GM23248 (cell line): ENCODE measurements around the gene SHMT1. TPM values are rescaled to one million over a fixed set of nuclear protein-coding genes. Genes with fewer than 3 reads are reported as not detected.

Experiments
- DNase-seq: peaks from one replicate; pipeline ENCODE4 v3.0.0-alpha.2; 2015
- H2AFZ ChIP-seq: fragments of 200-600 bp; sonication (generic); 2 replicates; pipeline ENCODE4 v1.6.1; 2016; ENCODE audit warnings: antibody characterized with exemption
- H3F3A ChIP-seq: fragments of 200-600 bp; sonication (generic); 2 replicates; pipeline ENCODE4 v1.6.1; 2016; ENCODE audit warnings: mild to moderate bottlenecking, antibody characterized with exemption, mixed run types; ENCODE audit not compliant: insufficient read depth
- H3K27ac ChIP-seq: fragments of 200-600 bp; sonication (generic); 2 replicates; pipeline ENCODE4 v1.5.1; 2016; ENCODE audit warnings: mild to moderate bottlenecking
- H3K27me3 ChIP-seq: fragments of 200-600 bp; sonication (generic); replicated peaks from 2 replicates; pipeline ENCODE4 v1.6.1; 2016; ENCODE audit warnings: mild to moderate bottlenecking; ENCODE audit not compliant: insufficient read depth
- H3K36me3 ChIP-seq: fragments of 200-600 bp; sonication (generic); 2 replicates; pipeline ENCODE4 v1.6.1; 2016; ENCODE audit warnings: low read depth, mild to moderate bottlenecking
- H3K4me1 ChIP-seq: fragments of 200-600 bp; sonication (generic); 2 replicates; pipeline ENCODE4 v1.6.1; 2016; ENCODE audit warnings: mild to moderate bottlenecking; ENCODE audit not compliant: insufficient read depth
- H3K4me2 ChIP-seq: fragments of 200-600 bp; sonication (generic); one replicate; pipeline ENCODE4 v1.6.1; 2016; ENCODE audit warnings: mild to moderate bottlenecking; ENCODE audit not compliant: unreplicated experiment
- H3K4me3 ChIP-seq: fragments of 200-600 bp; sonication (generic); 2 replicates; pipeline ENCODE4 v1.5.1; 2016; ENCODE audit warnings: mild to moderate bottlenecking
- H3K79me2 ChIP-seq: fragments of 200-600 bp; sonication (generic); 2 replicates; pipeline ENCODE4 v1.6.1; 2016; ENCODE audit warnings: mild to moderate bottlenecking; ENCODE audit not compliant: insufficient read depth
- H3K9ac ChIP-seq: fragments of 200-600 bp; sonication (generic); 2 replicates; pipeline ENCODE4 v1.6.1; 2016; ENCODE audit warnings: mild to moderate bottlenecking
- H3K9me2 ChIP-seq: fragments of 200-600 bp; sonication (generic); 2 replicates; pipeline ENCODE4 v1.6.1; 2016; ENCODE audit warnings: mixed run types, mild to moderate bottlenecking, moderate library complexity; ENCODE audit not compliant: insufficient read depth
- H3K9me3 ChIP-seq: fragments of 200-600 bp; sonication (generic); one replicate; pipeline ENCODE4 v1.6.1; 2017; ENCODE audit warnings: low read depth
- H4K20me1 ChIP-seq: fragments of 200-600 bp; sonication (generic); 2 replicates; pipeline ENCODE4 v1.6.0; 2016; ENCODE audit not compliant: insufficient read depth
- EZH2 ChIP-seq: fragments of 200-600 bp; sonication (generic); IDR thresholded peaks from 2 replicates; pipeline ENCODE4 v1.6.1; 2018; ENCODE audit warnings: antibody characterized with exemption, mild to moderate bottlenecking; ENCODE audit not compliant: insufficient read depth, poor library complexity, severe bottlenecking
- EZH2phosphoT487 ChIP-seq: fragments of 200-600 bp; sonication (generic); IDR thresholded peaks from 2 replicates; pipeline ENCODE4 v1.6.1; 2018; ENCODE audit warnings: antibody characterized with exemption, moderate library complexity, mild to moderate bottlenecking, low read depth; ENCODE audit not compliant: insufficient read depth
- WGBS, 2 experiments: methylation state at CpG; one replicate each; pipeline ENCODE4 v1.1.6; 2015 to 2017; ENCODE audit warnings: low lambda C conversion rate in 2 of 2, low coverage in 1 of 2; ENCODE audit errors: missing lambda C conversion rate in 2 of 2; 5-methylcytosine and 5-hydroxymethylcytosine counted together
- in situ Hi-C: fragments of 300-500 bp; cut with MboI; formaldehyde crosslinking; loops from 2 replicates; pipeline ENCODE4 v1.15.0; 2020
- polyA plus RNA-seq: library from polyadenylated mRNA; unstranded; fragments of >200 nt; fragmentation: Nextera tagmentation; extraction: Ambion mirVana; gene quantifications from 2 replicates; pipeline ENCODE4 v1.2.1, GENCODE V29; 2016
- total RNA-seq: library from RNA; depleted of rRNA; stranded (reverse); fragments of >200 nt; shearing (Covaris generic); gene quantifications from 2 replicates; pipeline ENCODE4 v1.2.3, GENCODE V29; 2014

SHMT1 gene
- total and polyA plus RNA-seq, 2 experiments from 2014 or later, result 3.5 to 5.9 TPM

- H3K27ac ChIP-seq, result no peak overlapping the region
- 67 to 70% methylated on average over 4 of the region's 4 CpGs for WGBS, 2 experiments
- H3K9me3 ChIP-seq, result no peaks in the 10 kb centered on the region
- TF ChIP-seq EZH2phosphoT487, result no peak
- TF ChIP-seq EZH2, result no peak
- H3K9me2 ChIP-seq, result no peaks in the 10 kb centered on the region
- no peaks in the 10 kb centered on the region for H3F3A ChIP-seq
- no peaks in the 10 kb centered on the region for H3K4me1 ChIP-seq
- in situ Hi-C loops, result no loop called here
- H4K20me1 ChIP-seq, result no peaks in the 10 kb centered on the region
- no peaks in the 10 kb centered on the region for H3K79me2 ChIP-seq
- no peak overlapping the region for H3K4me3 ChIP-seq
- peak; percentile 41 for DNase-seq
- H3K36me3 ChIP-seq, result no peaks in the 10 kb centered on the region
- no peak overlapping the region for H3K9ac ChIP-seq
- no peak overlapping the region for H2AFZ ChIP-seq
- H3K4me2 ChIP-seq, result no peak overlapping the region
- no peaks in the 10 kb centered on the region for H3K27me3 ChIP-seq
Observed at GRCh38 chr17:18332909-18333489, 30.4 kb downstream of the SHMT1 start.

DNA sequence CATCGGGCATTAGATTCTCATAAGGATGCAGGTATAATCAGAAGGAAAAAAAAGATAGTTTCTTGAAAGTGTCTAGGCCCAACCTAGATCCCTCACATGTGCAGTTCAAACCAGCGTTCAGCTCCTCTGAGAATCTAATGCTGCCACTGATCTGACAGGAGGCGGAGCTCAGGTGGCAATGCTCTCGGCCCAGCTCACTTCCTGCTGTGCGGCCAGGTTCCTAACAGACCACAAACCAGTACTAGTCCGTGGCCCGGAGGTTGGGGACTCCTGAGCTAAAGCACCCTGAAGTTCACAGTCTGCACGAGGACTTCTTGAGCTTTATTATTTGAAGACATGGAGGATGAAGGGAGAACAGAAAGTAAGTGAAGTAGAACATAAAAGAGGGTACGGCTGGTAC is 31.5 kb downstream of the SHMT1 start:
- Histone ChIP-seq H3K27me3 (no peaks in the 10 kb centered on the region), H3F3A (no peaks in the 10 kb centered on the region), H3K4me3 (no peak overlapping the region), H3K79me2 (no peaks in the 10 kb centered on the region), H3K9ac (no peak overlapping the region), H3K27ac (no peak overlapping the region), H2AFZ (no peak overlapping the region), H3K9me3 (no peaks in the 10 kb centered on the region), H3K4me1 (no peaks in the 10 kb centered on the region), H4K20me1 (no peaks in the 10 kb centered on the region), H3K36me3 (no peaks in the 10 kb centered on the region), H3K9me2 (no peaks in the 10 kb centered on the region), H3K4me2 (no peak overlapping the region)
- no peak for DNase-seq
- WGBS, 2 experiments, result 85 to 86% methylated on average over 9 of the region's 9 CpGs
- TF ChIP-seq EZH2 (no peak), EZH2phosphoT487 (no peak)
- in situ Hi-C loops, result no loop called here

DNA sequence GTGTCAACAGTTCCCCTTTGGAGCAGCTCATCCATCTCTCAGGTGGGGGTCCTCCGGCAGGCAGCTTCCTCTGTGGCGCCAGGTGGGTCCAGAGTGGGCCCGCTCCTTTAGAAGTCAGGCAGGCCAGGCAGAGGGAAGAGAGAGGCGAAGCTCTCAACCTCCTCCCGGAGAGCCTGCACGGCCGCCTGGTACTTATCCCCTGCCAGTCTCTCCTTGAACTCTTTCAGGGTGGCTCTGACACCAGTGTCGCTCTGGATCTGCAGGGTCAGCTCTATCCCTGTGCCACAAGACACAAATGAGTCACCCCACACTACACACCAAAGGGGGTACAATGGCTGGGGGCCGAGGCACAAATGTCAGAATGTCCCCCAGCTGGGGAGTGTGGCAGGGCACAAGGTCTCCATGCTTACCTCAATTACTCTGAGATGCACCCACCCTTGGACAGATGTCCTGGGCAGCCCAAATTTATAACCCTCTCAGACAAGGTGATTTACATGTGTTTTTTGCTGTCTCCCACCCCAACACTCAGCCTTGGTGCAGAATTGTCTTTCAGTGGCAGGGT is 34.6 kb downstream of the SHMT1 start:
- 78 to 81% methylated on average over 9 of the region's 9 CpGs for WGBS, 2 experiments
- H3K4me2 ChIP-seq, result no peak overlapping the region
- peaks cover 22% of the 10 kb centered on the region; the same call in 1 of the 2 replicates for H3K79me2 ChIP-seq
- no peak for TF ChIP-seq EZH2
- TF ChIP-seq EZH2phosphoT487, result no peak
- no peak overlapping the region for H3K4me3 ChIP-seq
- no peak for DNase-seq
- H3K9me2 ChIP-seq, result no peaks in the 10 kb centered on the region
- H3K36me3 ChIP-seq, result peaks cover 7% of the 10 kb centered on the region; the same call in 1 of the 2 replicates
- no peak overlapping the region for H3K27ac ChIP-seq
- no peaks in the 10 kb centered on the region for H4K20me1 ChIP-seq
- no peaks in the 10 kb centered on the region for H3K4me1 ChIP-seq
- H3K27me3 ChIP-seq, result no peaks in the 10 kb centered on the region
- H3K9ac ChIP-seq, result no peak overlapping the region
- in situ Hi-C loops, result no loop called here
- H3F3A ChIP-seq, result no peaks in the 10 kb centered on the region
- no peaks in the 10 kb centered on the region for H3K9me3 ChIP-seq
- no peak overlapping the region for H2AFZ ChIP-seq

DNA sequence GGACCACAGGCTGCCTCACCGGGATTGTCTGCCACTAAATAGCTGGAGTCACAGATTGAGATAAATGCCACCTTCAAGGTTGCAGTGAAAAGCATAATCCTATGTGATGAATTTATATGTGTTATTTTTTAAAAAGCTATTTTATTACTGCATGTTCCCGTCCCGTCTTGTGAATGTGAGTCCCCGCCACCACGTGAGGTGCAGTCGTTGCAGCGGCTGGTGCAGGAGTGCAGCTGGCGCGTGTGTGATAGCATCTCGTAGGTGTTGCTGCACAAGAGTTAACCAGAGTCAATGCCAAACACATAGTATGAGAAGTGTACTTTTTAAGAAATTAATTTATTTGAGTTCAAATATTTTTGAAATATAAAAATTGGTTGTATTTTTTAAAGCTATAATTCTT is 35.8 kb downstream of the SHMT1 start:
- H3K9me2 ChIP-seq, result no peaks in the 10 kb centered on the region
- H3K27ac ChIP-seq, result no peak overlapping the region
- no peak overlapping the region for H2AFZ ChIP-seq
- no peak overlapping the region for H3K4me2 ChIP-seq
- H3K9me3 ChIP-seq, result no peaks in the 10 kb centered on the region
- H4K20me1 ChIP-seq, result no peaks in the 10 kb centered on the region
- no peak for DNase-seq
- no peaks in the 10 kb centered on the region for H3K4me1 ChIP-seq
- H3K4me3 ChIP-seq, result no peak overlapping the region
- in situ Hi-C loops, result no loop called here
- peaks cover 7% of the 10 kb centered on the region; the same call in 1 of the 2 replicates for H3K36me3 ChIP-seq
- no peak overlapping the region for H3K9ac ChIP-seq
- no peaks in the 10 kb centered on the region for H3K27me3 ChIP-seq
- TF ChIP-seq EZH2phosphoT487 (no peak), EZH2 (no peak)
- H3K79me2 ChIP-seq, result peaks cover 27% of the 10 kb centered on the region
- H3F3A ChIP-seq, result no peaks in the 10 kb centered on the region
- WGBS, 2 experiments, result 95 to 96% methylated on average over 10 of the region's 10 CpGs
